H1 (cell line): Measurements from ENCODE around the gene MGAT5. TPM values are rescaled to one million over a fixed set of nuclear protein-coding genes. Genes with fewer than 3 reads are reported as not detected.
A peak's percentile ranks its signal among the peaks of the same experiment; 100 is the strongest.

ENCODE experiments used
- CTCF ChIA-PET: fragments of 300-600 bp; sonication (Branson Sonifier 250); formaldehyde crosslinking; loops from one replicate; lab custom pipeline; 2021; ENCODE audit not compliant: partially characterized antibody; lab: Charles Lee
- POLR2A ChIA-PET: fragments of 300-600 bp; sonication (Branson Sonifier 250); formaldehyde crosslinking; loops from one replicate; lab custom pipeline; 2021; ENCODE audit warnings: inconsistent platforms; ENCODE audit not compliant: partially characterized antibody; lab: Charles Lee
- DNase-seq, 2 experiments: peaks; one replicate each; pipeline versions ENCODE4 v3.0.0 to v3.0.0-alpha.2; 2010 to 2022; ENCODE audit warnings: low spot score in 2 of 2, low read depth in 1 of 2, mixed read lengths in 1 of 2
- FAIRE-seq: peaks from 2 replicates; lab custom pipeline; 2011; peaks lifted over from hg19 to GRCh38; lab: Jason Lieb, UNC
- H2AFZ ChIP-seq: 2 replicates; pipeline ENCODE4 v1.8.1; 2012; ENCODE audit warnings: low read length, inconsistent platforms
- H2AK5ac ChIP-seq: 2 replicates; pipeline ENCODE4 v1.6.1; 2013; ENCODE audit warnings: low read depth, low read length
- H2BK120ac ChIP-seq: replicated peaks from 2 replicates; pipeline ENCODE3; 2013; ENCODE audit warnings: low read depth, low read length, inconsistent platforms
- H2BK12ac ChIP-seq: 2 replicates; pipeline ENCODE4 v1.6.1; 2013; ENCODE audit warnings: low read depth, low read length
- H2BK15ac ChIP-seq: 2 replicates; pipeline ENCODE4 v1.6.1; 2013; ENCODE audit warnings: low read length
- H2BK20ac ChIP-seq: 2 replicates; pipeline ENCODE4 v1.6.1; 2013; ENCODE audit warnings: low read length
- H2BK5ac ChIP-seq: 2 replicates; pipeline ENCODE4 v1.6.1; 2013; ENCODE audit warnings: low read depth, low read length
- H3K14ac ChIP-seq: 2 replicates; pipeline ENCODE4 v1.6.1; 2013; ENCODE audit warnings: inconsistent platforms; ENCODE audit not compliant: insufficient read length
- H3K18ac ChIP-seq: 2 replicates; pipeline ENCODE4 v1.6.1; 2013; ENCODE audit warnings: low read length; ENCODE audit errors: extremely low read depth
- H3K23ac ChIP-seq: 2 replicates; pipeline ENCODE4 v1.6.1; 2013; ENCODE audit warnings: inconsistent platforms; ENCODE audit not compliant: insufficient read length
- H3K23me2 ChIP-seq: 2 replicates; pipeline ENCODE4 v1.6.1; 2013; ENCODE audit warnings: low read depth, low read length
- H3K27ac ChIP-seq: 2 replicates; pipeline ENCODE4 v1.6.1; 2011; ENCODE audit warnings: low read depth, low read length, inconsistent platforms
- H3K27me3 ChIP-seq, 4 experiments: replicated peaks in 1 of 4; 1 replicate in 1 of 4; 2 replicates in 3 of 4; pipeline versions ENCODE4 v1.6.1 to v1.8.1; 2011 to 2013; ENCODE audit warnings: low read length in 3 of 4, mild to moderate bottlenecking in 3 of 4, inconsistent platforms in 2 of 4, mixed read lengths in 2 of 4, moderate library complexity in 1 of 4; ENCODE audit not compliant: control insufficient read depth in 3 of 4, insufficient read depth in 3 of 4; ENCODE audit errors: extremely low read depth in 1 of 4
- H3K36me3 ChIP-seq, 4 experiments: 2 replicates each; pipeline versions ENCODE4 v1.6.1 to v1.8.1; 2011 to 2013; ENCODE audit warnings: mild to moderate bottlenecking in 4 of 4, low read length in 3 of 4, moderate library complexity in 2 of 4, control low read depth in 1 of 4, inconsistent platforms in 1 of 4; ENCODE audit not compliant: insufficient read depth in 4 of 4, control insufficient read depth in 2 of 4
- H3K4ac ChIP-seq: replicated peaks from 2 replicates; pipeline ENCODE3; 2013; ENCODE audit warnings: low read length, low read depth, mixed read lengths, inconsistent platforms; ENCODE audit not compliant: insufficient read length
- H3K4me1 ChIP-seq, 4 experiments: replicated peaks in 1 of 4; 1 replicate in 1 of 4; 2 replicates in 3 of 4; pipeline versions ENCODE4 v1.6.1 to v1.8.1; 2011 to 2013; ENCODE audit warnings: low read length in 3 of 4, inconsistent platforms in 2 of 4, mixed read lengths in 1 of 4; ENCODE audit not compliant: insufficient read depth in 4 of 4, control insufficient read depth in 3 of 4
- H3K4me2 ChIP-seq, 2 experiments: 2 replicates each; pipeline versions ENCODE4 v1.6.1 to v1.8.1; 2011 to 2013; ENCODE audit warnings: low read depth in 2 of 2, low read length in 2 of 2, control low read depth in 1 of 2, inconsistent platforms in 1 of 2, mild to moderate bottlenecking in 1 of 2; ENCODE audit not compliant: insufficient read depth in 1 of 2
- H3K4me3 ChIP-seq, 4 experiments: fragments of 200-600, 300-600 bp in 1 of 4; sonication (generic), shearing (Covaris generic), sonication (Bioruptor Twin) in 1 of 4; 2 replicates each; pipeline versions ENCODE4 v1.5.1 to v1.8.1; 2011 to 2016; ENCODE audit warnings: low read length in 4 of 4, low read depth in 3 of 4, control low read depth in 2 of 4, inconsistent platforms in 2 of 4, mild to moderate bottlenecking in 2 of 4, mixed read lengths in 1 of 4, moderate library complexity in 1 of 4; ENCODE audit not compliant: insufficient read depth in 2 of 4; ENCODE audit errors: extremely low read depth in 1 of 4
- H3K56ac ChIP-seq: replicated peaks from 2 replicates; pipeline ENCODE3; 2013; ENCODE audit warnings: low read depth, mild to moderate bottlenecking, mixed read lengths, low read length, inconsistent platforms; ENCODE audit not compliant: insufficient read length
- H3K79me1 ChIP-seq: 2 replicates; pipeline ENCODE4 v1.6.1; 2013; ENCODE audit warnings: low read depth, low read length, control low read depth
- H3K79me2 ChIP-seq, 2 experiments: 2 replicates each; pipeline versions ENCODE4 v1.6.1 to v1.8.1; 2012 to 2013; ENCODE audit warnings: low read length in 2 of 2, mild to moderate bottlenecking in 2 of 2, inconsistent platforms in 1 of 2; ENCODE audit not compliant: insufficient read depth in 2 of 2, control insufficient read depth in 1 of 2
- H3K9ac ChIP-seq, 4 experiments: replicated peaks in 1 of 4; 1 replicate in 1 of 4; 2 replicates in 3 of 4; pipeline versions ENCODE4 v1.6.1 to v1.8.1; 2011 to 2013; ENCODE audit warnings: low read depth in 3 of 4, low read length in 3 of 4, control low read depth in 2 of 4, mild to moderate bottlenecking in 2 of 4, moderate library complexity in 2 of 4, inconsistent platforms in 1 of 4; ENCODE audit errors: extremely low read depth in 1 of 4
- H3K9me3 ChIP-seq, 2 experiments: 2 replicates each; pipeline versions ENCODE4 v1.6.1 to v1.8.1; 2012 to 2013; ENCODE audit warnings: mild to moderate bottlenecking in 2 of 2, moderate library complexity in 2 of 2, control low read depth in 1 of 2, inconsistent platforms in 1 of 2, low read depth in 1 of 2, low read length in 1 of 2, mixed read lengths in 1 of 2; ENCODE audit not compliant: insufficient read depth in 2 of 2
- H4K20me1 ChIP-seq, 2 experiments: replicated peaks in 1 of 2; 2 replicates each; pipeline versions ENCODE3 to v1.8.1; 2011 to 2013; ENCODE audit warnings: inconsistent platforms in 2 of 2, low read length in 2 of 2, mild to moderate bottlenecking in 1 of 2; ENCODE audit not compliant: insufficient read depth in 2 of 2, control insufficient read depth in 1 of 2
- H4K5ac ChIP-seq: 2 replicates; pipeline ENCODE4 v1.6.1; 2013; ENCODE audit warnings: low read length, low read depth, mixed read lengths, inconsistent platforms; ENCODE audit not compliant: insufficient read length
- H4K8ac ChIP-seq: 2 replicates; pipeline ENCODE4 v1.8.0; 2013; ENCODE audit warnings: mild to moderate bottlenecking, moderate library complexity, low read length, inconsistent platforms; ENCODE audit not compliant: insufficient read depth; ENCODE audit errors: extremely low read depth
- H4K91ac ChIP-seq: replicated peaks from 2 replicates; pipeline ENCODE3; 2013; ENCODE audit warnings: low read length, mixed read lengths, inconsistent platforms; ENCODE audit not compliant: insufficient read length
- KDM1A ChIP-seq: fragments of 200-600, 300-600 bp; sonication (generic); IDR thresholded peaks from 2 replicates; pipeline ENCODE4 v1.7.1; 2016; ENCODE audit warnings: mild to moderate bottlenecking, low read length, borderline replicate concordance
- MAX ChIP-seq: IDR thresholded peaks from 2 replicates; pipeline ENCODE4 v1.6.1; 2012; ENCODE audit warnings: inconsistent platforms
- RBBP5 ChIP-seq: IDR thresholded peaks from 2 replicates; pipeline ENCODE4 v1.7.1; 2012; ENCODE audit warnings: low read depth, mild to moderate bottlenecking, inconsistent platforms, low read length, moderate library complexity, borderline replicate concordance
- WGBS, 2 experiments: shearing (Covaris generic) in 1 of 2; methylation state at CpG; one replicate each; pipeline versions ENCODE4 v1.1.6 to v1.1.7; 2013 to 2015; ENCODE audit warnings: low lambda C conversion rate in 2 of 2, mixed read lengths in 2 of 2, inconsistent platforms in 1 of 2, low coverage in 1 of 2, missing lambda C conversion rate in 1 of 2; ENCODE audit not compliant: insufficient replicate concordance in 2 of 2, insufficient coverage in 1 of 2, insufficient read length in 1 of 2; ENCODE audit errors: extremely low coverage in 1 of 2, missing lambda C conversion rate in 1 of 2; 5-methylcytosine and 5-hydroxymethylcytosine counted together
- polyA plus RNA-seq, 7 experiments: library from polyadenylated mRNA; depleted of rRNA in 3 of 7; stranded (reverse) in 5 of 7; unstranded in 2 of 7; fragments of >200 nt in 5 of 7; fragments of 200-250 nt in 2 of 7; gene quantifications; 1 replicate in 5 of 7; 2 replicates in 1 of 7; 4 replicates in 1 of 7; pipeline versions ENCODE4 v1.2.1 to v1.2.3, GENCODE V29; 2011 to 2013; ENCODE audit warnings: missing spikeins in 2 of 7, mixed read lengths in 2 of 7
- total RNA-seq: library from RNA; stranded (reverse); fragmentation: NEBNext Ultra II Directional; extraction: Animal tissue kit (Norgen Biotek cat#: 25700); gene quantifications from 2 replicates; pipeline ENCODE4 v1.2.1, GENCODE V29; 2021

The MGAT5 gene
- total and polyA plus RNA-seq, 2 of the 8 experiments (the other 6 are each of a cell fraction or from before 2014, with no cell fraction given): 11.2 to 49.2 TPM

GRCh38 chr2:134479696-134480330 is 225.9 kb downstream of the MGAT5 start:
- Histone ChIP-seq H4K8ac (no peak overlapping the region), H2BK20ac (no peak overlapping the region), H3K4me1 (no peaks in the 10 kb centered on the region), H3K4ac (no peak overlapping the region), H3K27ac (no peak overlapping the region), H2AFZ (no peak overlapping the region), H3K9me3 (no peaks in the 10 kb centered on the region), H2BK120ac (no peak overlapping the region), H3K18ac (no peak overlapping the region), H3K4me3 (no peak overlapping the region), H3K56ac (no peak overlapping the region), H4K5ac (no peak overlapping the region), H4K20me1 (no peaks in the 10 kb centered on the region), H3K14ac (no peak overlapping the region), H3K79me2 (no peaks in the 10 kb centered on the region), H3K23me2 (no peaks in the 10 kb centered on the region), H3K9ac (no peak overlapping the region), H4K91ac (no peak overlapping the region), H3K23ac (no peak overlapping the region), H2BK15ac (no peak overlapping the region), H2BK12ac (no peak overlapping the region), H3K27me3 (no peaks in the 10 kb centered on the region; a peak in 1 of 7 replicates), H3K4me2 (no peak overlapping the region), H3K36me3 (no peaks in the 10 kb centered on the region), H2BK5ac (no peak overlapping the region), H3K79me1 (no peaks in the 10 kb centered on the region), H2AK5ac (no peak overlapping the region)
- TF ChIP-seq KDM1A: peak; percentile 40; the same call in 1 of the 2 replicates
- no peak for TF ChIP-seq MAX
- TF ChIP-seq RBBP5: no peak
- DNase-seq: no peak
- POLR2A ChIA-PET: no interaction called here
- no peak for FAIRE-seq
- 87% methylated on average over 4 of the region's 4 CpGs; no CpG with 5 or more reads in 1 of the 2 experiments for WGBS, 2 experiments
- CTCF ChIA-PET: interaction anchor here (1.2 to 3.2 kb wide), 4 partner anchors 10 to 29 kb away, joined by 4 to 13 read pairs (median 8); no protein-coding TSS in a partner anchor
